NCI-H128 (cell line): ENCODE results near the gene R3HDML.

ENCODE experiments used
- DNase-seq: peaks from one replicate; lab custom pipeline; 2025; ENCODE audit not compliant: unreplicated experiment; lab: John Stamatoyannopoulos, UW

R3HDML gene

GRCh38 chr20:44361021-44361420, 24.2 kb downstream of the R3HDML start:
- no peak for DNase-seq

GRCh38 chr20:44362466-44362940, 25.7 kb downstream of the R3HDML start:
- no peak for DNase-seq

- DNase-seq = no peak
Observed at GRCh38 chr20:44364068-44364467, 27.2 kb downstream of the R3HDML start.

GRCh38 chr20:44364780-44365179, 27.9 kb downstream of the R3HDML start:
- DNase-seq = no peak

GRCh38 chr20:44367746-44368145, 30.9 kb downstream of the R3HDML start:
- no peak for DNase-seq

GRCh38 chr20:44370639-44371218, 33.9 kb downstream of the R3HDML start:
- no peak for DNase-seq

- DNase-seq = no peak
Observed at GRCh38 chr20:44382641-44383040, 45.8 kb downstream of the R3HDML start.

- DNase-seq = peak; percentile 34
Observed at GRCh38 chr20:44384423-44385027, 47.7 kb downstream of the R3HDML start.

- no peak for DNase-seq
Observed at GRCh38 chr20:44388466-44389023, 51.7 kb downstream of the R3HDML start.

- no peak for DNase-seq
Observed at GRCh38 chr20:44389871-44390270, 53.0 kb downstream of the R3HDML start.

GRCh38 chr20:44390280-44390679, 53.4 kb downstream of the R3HDML start:
- DNase-seq = no peak

GRCh38 chr20:44392088-44392775, 55.4 kb downstream of the R3HDML start:
- DNase-seq = no peak

- no peak for DNase-seq
Observed at GRCh38 chr20:44392776-44393607, 56.1 kb downstream of the R3HDML start.

- DNase-seq = no peak
Observed at GRCh38 chr20:44393608-44394451, 57.0 kb downstream of the R3HDML start.

- no peak for DNase-seq
Observed at GRCh38 chr20:44394452-44394701, 57.5 kb downstream of the R3HDML start.

- DNase-seq = no peak
Observed at GRCh38 chr20:44394702-44395460, 58.0 kb downstream of the R3HDML start.

- DNase-seq = no peak
Observed at GRCh38 chr20:44395461-44396340, 58.9 kb downstream of the R3HDML start.

GRCh38 chr20:44396369-44397130, 59.7 kb downstream of the R3HDML start:
- no peak for DNase-seq
